ENCODE measurements around the gene PCBP2.

DNA sequence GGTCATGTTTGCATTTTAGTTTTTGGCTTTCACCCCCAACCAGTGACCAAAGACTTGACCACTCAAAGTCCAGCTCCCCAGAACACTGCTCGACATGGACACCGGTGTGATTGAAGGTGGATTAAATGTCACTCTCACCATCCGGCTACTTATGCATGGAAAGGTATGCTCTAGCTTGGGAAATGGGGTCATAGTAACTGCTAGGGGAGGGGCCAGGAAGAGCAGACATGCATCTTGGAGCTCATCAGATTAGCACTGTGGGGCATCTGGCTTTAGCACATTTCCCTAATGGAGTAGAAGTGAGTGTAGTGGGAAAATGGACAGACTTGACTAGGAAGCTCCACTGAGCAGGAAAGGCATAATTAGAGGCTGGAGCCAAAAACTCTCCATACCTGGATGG, 2.8 kb downstream of the PCBP2 start:
- TF ChIP-seq, protein P1, sequence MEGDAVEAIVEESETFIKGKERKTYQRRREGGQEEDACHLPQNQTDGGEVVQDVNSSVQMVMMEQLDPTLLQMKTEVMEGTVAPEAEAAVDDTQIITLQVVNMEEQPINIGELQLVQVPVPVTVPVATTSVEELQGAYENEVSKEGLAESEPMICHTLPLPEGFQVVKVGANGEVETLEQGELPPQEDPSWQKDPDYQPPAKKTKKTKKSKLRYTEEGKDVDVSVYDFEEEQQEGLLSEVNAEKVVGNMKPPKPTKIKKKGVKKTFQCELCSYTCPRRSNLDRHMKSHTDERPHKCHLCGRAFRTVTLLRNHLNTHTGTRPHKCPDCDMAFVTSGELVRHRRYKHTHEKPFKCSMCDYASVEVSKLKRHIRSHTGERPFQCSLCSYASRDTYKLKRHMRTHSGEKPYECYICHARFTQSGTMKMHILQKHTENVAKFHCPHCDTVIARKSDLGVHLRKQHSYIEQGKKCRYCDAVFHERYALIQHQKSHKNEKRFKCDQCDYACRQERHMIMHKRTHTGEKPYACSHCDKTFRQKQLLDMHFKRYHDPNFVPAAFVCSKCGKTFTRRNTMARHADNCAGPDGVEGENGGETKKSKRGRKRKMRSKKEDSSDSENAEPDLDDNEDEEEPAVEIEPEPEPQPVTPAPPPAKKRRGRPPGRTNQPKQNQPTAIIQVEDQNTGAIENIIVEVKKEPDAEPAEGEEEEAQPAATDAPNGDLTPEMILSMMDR (IDR thresholded peaks at IDR 0.05) = no peak
- TF ChIP-seq POLR2A (IDR thresholded peaks at IDR 0.05; ENCODE audit: low read depth) = no peak
- TF ChIP-seq POLR2AphosphoS5 (IDR thresholded peaks at IDR 0.05) = no peak
- TF ChIP-seq EP300 (IDR thresholded peaks at IDR 0.05) = no peak

All from esophagus muscularis mucosa (tissue), 4 donors.